GM12878 (cell line): Measurements from ENCODE around the gene SEMA5B. TPM values are rescaled to one million over a fixed set of nuclear protein-coding genes. Genes with fewer than 3 reads are reported as not detected.

ENCODE experiments used
- ATAC-seq: fragments of 200-7000 bp; cut with Tn5 transposase; 3 replicates; pipeline ENCODE4 v1.9.1; 2020; ENCODE audit warnings: mild to moderate bottlenecking, moderate library complexity
- BruUV-seq: library from RNA; stranded (reverse); fragments of 400-500 nt; replicated peaks from 2 replicates; lab custom pipeline; 2021; lab: Mats Ljungman, UMichigan
- CTCF ChIA-PET: fragments of 300-600 bp; sonication (Branson Sonifier 250); formaldehyde crosslinking; extraction: SDS; loops from one replicate; lab custom pipeline; 2021; ENCODE audit warnings: inconsistent platforms; lab: Yijun Ruan, JAX
- POLR2A ChIA-PET: fragments of 350-600 bp; formaldehyde crosslinking; extraction: SDS; loops from one replicate; lab custom pipeline; 2021; ENCODE audit warnings: inconsistent platforms; lab: Charles Lee
- RAD21 ChIA-PET: fragments of 300-600 bp; sonication (Branson Sonifier 250); formaldehyde crosslinking; loops from one replicate; lab custom pipeline; 2023; ENCODE audit warnings: antibody characterized with exemption; ENCODE audit not compliant: unreplicated experiment; lab: Charles Lee
- SMC1A ChIA-PET: fragments of 300-600 bp; sonication (Branson Sonifier 250); formaldehyde crosslinking; loops from one replicate; lab custom pipeline; 2023; ENCODE audit not compliant: unreplicated experiment, uncharacterized antibody; lab: Charles Lee
- DNase-seq: peaks from one replicate; pipeline ENCODE4 v3.0.0-alpha.2; 2011; ENCODE audit warnings: low read depth, low spot score
- FAIRE-seq: peaks from 3 replicates; lab custom pipeline; 2011; peaks lifted over from hg19 to GRCh38; lab: Jason Lieb, UNC
- H2AFZ ChIP-seq: 2 replicates; pipeline ENCODE4 v1.6.0; 2011; ENCODE audit warnings: low read depth, low read length, control low read depth; ENCODE audit not compliant: control insufficient read depth
- H3K27ac ChIP-seq: 2 replicates; pipeline ENCODE4 v1.5.1; 2011; ENCODE audit warnings: control low read depth; ENCODE audit not compliant: control insufficient read depth, insufficient read depth
- H3K27me3 ChIP-seq, 2 experiments: replicated peaks in 1 of 2; 2 replicates each; pipeline versions ENCODE4 v1.6.0 to v1.6.1; 2011; ENCODE audit warnings: low read length in 1 of 2; ENCODE audit not compliant: control insufficient read depth in 2 of 2, insufficient read depth in 2 of 2
- H3K36me3 ChIP-seq, 2 experiments: 2 replicates each; pipeline ENCODE4 v1.5.1; 2011; ENCODE audit warnings: low read length in 1 of 2; ENCODE audit not compliant: control insufficient read depth in 2 of 2, insufficient read depth in 2 of 2
- H3K4me1 ChIP-seq: 2 replicates; pipeline ENCODE4 v1.6.1; 2011; ENCODE audit warnings: mild to moderate bottlenecking, low read length, moderate library complexity, mixed read lengths; ENCODE audit not compliant: control insufficient read depth, insufficient read depth
- H3K4me2 ChIP-seq: 2 replicates; pipeline ENCODE4 v1.6.0; 2011; ENCODE audit warnings: control low read depth; ENCODE audit not compliant: control insufficient read depth, insufficient read depth
- H3K4me3 ChIP-seq: fragments of 200-600 bp; sonication (generic); 2 replicates; pipeline ENCODE4 v1.5.1; 2016
- H3K79me2 ChIP-seq: 2 replicates; pipeline ENCODE4 v1.6.0; 2011; ENCODE audit warnings: low read length; ENCODE audit not compliant: control insufficient read depth, insufficient read depth
- H3K9ac ChIP-seq: 2 replicates; pipeline ENCODE4 v1.8.0; 2011; ENCODE audit warnings: low read length, control low read depth, mixed read lengths; ENCODE audit not compliant: control insufficient read depth, insufficient read depth
- H3K9me3 ChIP-seq: replicated peaks from 3 replicates; pipeline ENCODE4 v1.5.1; 2011; ENCODE audit warnings: mild to moderate bottlenecking, low read length; ENCODE audit not compliant: control insufficient read depth, insufficient read depth
- H4K20me1 ChIP-seq: 2 replicates; pipeline ENCODE4 v1.6.0; 2011; ENCODE audit not compliant: control insufficient read depth, insufficient read depth
- BMI1 ChIP-seq: fragments of 450-650 bp; IDR thresholded peaks from 2 replicates; pipeline ENCODE4 v1.6.1; 2016; ENCODE audit warnings: mild to moderate bottlenecking, moderate library complexity, borderline replicate concordance
- CEBPB ChIP-seq, 2 experiments: fragments of 150-350 bp in 1 of 2; IDR thresholded peaks; 2 replicates each; pipeline ENCODE4 v1.6.1; 2012 to 2014; ENCODE audit warnings: low read depth in 2 of 2, low read length in 2 of 2, borderline replicate concordance in 1 of 2, inconsistent platforms in 1 of 2
- FOXM1 ChIP-seq: IDR thresholded peaks from 2 replicates; pipeline ENCODE4 v1.6.1; 2012; ENCODE audit warnings: low read depth, mild to moderate bottlenecking, inconsistent platforms, low read length, moderate library complexity
- KAT2A ChIP-seq: conservative IDR thresholded peaks from 2 replicates; pipeline ENCODE4 v1.6.1; 2011; ENCODE audit warnings: low read depth, low read length; ENCODE audit not compliant: control insufficient read depth
- MXI1 ChIP-seq: fragments of 150-350 bp; IDR thresholded peaks from 2 replicates; pipeline ENCODE4 v1.6.1; 2011; ENCODE audit warnings: low read depth, mild to moderate bottlenecking, inconsistent platforms, low read length, improper control_type of control experiment
- RUNX3 ChIP-seq: IDR thresholded peaks from 2 replicates; pipeline ENCODE4 v1.6.1; 2012; ENCODE audit warnings: low read length, inconsistent platforms
- SREBF1 ChIP-seq: IDR thresholded peaks from 2 replicates; pipeline ENCODE4 v1.6.1; 2012; ENCODE audit warnings: mild to moderate bottlenecking, low read length
- ZNF217 ChIP-seq: fragments of 450-650 bp; IDR thresholded peaks from 2 replicates; pipeline ENCODE4 v1.6.1; 2017; ENCODE audit warnings: antibody characterized with exemption, mild to moderate bottlenecking
- WGBS: methylation state at CpG from one replicate; pipeline ENCODE4 v1.1.6; 2016; ENCODE audit warnings: low lambda C conversion rate; ENCODE audit not compliant: insufficient replicate concordance, insufficient coverage; ENCODE audit errors: missing lambda C conversion rate; 5-methylcytosine and 5-hydroxymethylcytosine counted together
- in situ Hi-C: fragments of 300-500 bp; cut with MboI; formaldehyde crosslinking; loops from 9 replicates; pipeline ENCODE4 v1.14.3; 2018; ENCODE audit warnings: mixed read lengths
- intact Hi-C: fragments of 100-400 bp; cut with micrococcal nuclease; formaldehyde crosslinking; loops from one replicate; pipeline ENCODE4 v1.14.2; 2022; ENCODE audit not compliant: unreplicated experiment
- polyA plus RNA-seq, 11 experiments: library from polyadenylated mRNA; depleted of rRNA in 4 of 11; unstranded in 6 of 11; stranded (reverse) in 5 of 11; fragments of >200 nt; fragmentation: Nextera tagmentation in 4 of 11; fragmentation: Illumina TruSeq in 1 of 11; extraction: Ambion mirVana in 4 of 11; extraction: Trizol in 1 of 11; gene quantifications; 1 replicate in 1 of 11; 2 replicates in 10 of 11; pipeline versions ENCODE4 v1.2.1 to v1.2.3, GENCODE V29; 2011 to 2016; ENCODE audit warnings: inconsistent platforms in 2 of 11, missing spikeins in 2 of 11, low read depth in 1 of 11
- total RNA-seq, 4 experiments: library from RNA; depleted of rRNA in 3 of 4; stranded (reverse); fragments of >200 nt in 3 of 4; fragmentation: Illumina TruSeq in 1 of 4; extraction: Trizol in 1 of 4; gene quantifications; 2 replicates each; pipeline versions ENCODE4 v1.2.1 to v1.2.3, GENCODE V29; 2013 to 2021
- TF ChIP-seq, protein P1 (sequence below): fragments of 450-650 bp; formaldehyde crosslinking; IDR thresholded peaks from 2 replicates; pipeline ENCODE4 v1.4.0; 2022; ENCODE audit warnings: mild to moderate bottlenecking, moderate library complexity
- TF ChIP-seq, protein P2 (sequence below): fragments of 150-350 bp; IDR thresholded peaks from 2 replicates; pipeline ENCODE4 v1.6.1; 2016; ENCODE audit warnings: low read depth, low read length

The SEMA5B gene
- total and polyA plus RNA-seq, 10 of the 15 experiments (the other 5 are each of a cell fraction or from before 2014, with no cell fraction given): 0.05 TPM; not detected in 9

DNA sequence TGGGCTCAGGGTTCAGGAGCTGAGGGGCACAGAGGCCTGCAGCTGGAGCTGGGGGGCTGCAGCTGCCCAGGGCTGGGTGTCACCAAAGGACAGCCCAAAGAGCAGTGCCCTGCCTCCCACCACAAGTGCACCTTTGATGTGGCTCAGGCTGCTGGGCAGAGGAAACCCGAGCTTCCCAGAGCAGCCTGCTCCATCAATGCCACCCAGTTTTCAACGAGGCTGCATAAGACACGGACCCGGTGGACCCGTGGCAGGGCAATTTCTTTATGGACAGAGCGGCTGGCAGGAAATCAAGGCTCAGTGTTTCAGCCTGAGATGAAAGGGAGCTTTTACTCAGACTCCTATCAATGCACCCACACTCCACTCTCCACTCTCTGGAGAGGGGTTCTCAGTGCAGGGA lies 18.7 kb downstream of the SEMA5B start:
- Histone ChIP-seq H3K9me3 (no peaks in the 10 kb centered on the region), H3K4me2 (no peak overlapping the region), H3K4me3 (no peak overlapping the region), H4K20me1 (no peaks in the 10 kb centered on the region), H3K9ac (no peak overlapping the region), H2AFZ (no peak overlapping the region), H3K4me1 (no peaks in the 10 kb centered on the region), H3K27me3 (peaks cover 0 to 3% of the 10 kb centered on the region in 2 experiments; a peak in 1 of 4 replicates), H3K79me2 (no peaks in the 10 kb centered on the region), H3K36me3 (no peaks in the 10 kb centered on the region), H3K27ac (no peak overlapping the region)
- in situ Hi-C loops (no loop called here), intact Hi-C loops (no loop called here)
- ChIA-PET RAD21 (no interaction called here), SMC1A (no interaction called here), CTCF (no interaction called here), POLR2A (no interaction called here)
- FAIRE-seq (no peak), DNase-seq (no peak), ATAC-seq (no peak)
- TF ChIP-seq, protein P1, sequence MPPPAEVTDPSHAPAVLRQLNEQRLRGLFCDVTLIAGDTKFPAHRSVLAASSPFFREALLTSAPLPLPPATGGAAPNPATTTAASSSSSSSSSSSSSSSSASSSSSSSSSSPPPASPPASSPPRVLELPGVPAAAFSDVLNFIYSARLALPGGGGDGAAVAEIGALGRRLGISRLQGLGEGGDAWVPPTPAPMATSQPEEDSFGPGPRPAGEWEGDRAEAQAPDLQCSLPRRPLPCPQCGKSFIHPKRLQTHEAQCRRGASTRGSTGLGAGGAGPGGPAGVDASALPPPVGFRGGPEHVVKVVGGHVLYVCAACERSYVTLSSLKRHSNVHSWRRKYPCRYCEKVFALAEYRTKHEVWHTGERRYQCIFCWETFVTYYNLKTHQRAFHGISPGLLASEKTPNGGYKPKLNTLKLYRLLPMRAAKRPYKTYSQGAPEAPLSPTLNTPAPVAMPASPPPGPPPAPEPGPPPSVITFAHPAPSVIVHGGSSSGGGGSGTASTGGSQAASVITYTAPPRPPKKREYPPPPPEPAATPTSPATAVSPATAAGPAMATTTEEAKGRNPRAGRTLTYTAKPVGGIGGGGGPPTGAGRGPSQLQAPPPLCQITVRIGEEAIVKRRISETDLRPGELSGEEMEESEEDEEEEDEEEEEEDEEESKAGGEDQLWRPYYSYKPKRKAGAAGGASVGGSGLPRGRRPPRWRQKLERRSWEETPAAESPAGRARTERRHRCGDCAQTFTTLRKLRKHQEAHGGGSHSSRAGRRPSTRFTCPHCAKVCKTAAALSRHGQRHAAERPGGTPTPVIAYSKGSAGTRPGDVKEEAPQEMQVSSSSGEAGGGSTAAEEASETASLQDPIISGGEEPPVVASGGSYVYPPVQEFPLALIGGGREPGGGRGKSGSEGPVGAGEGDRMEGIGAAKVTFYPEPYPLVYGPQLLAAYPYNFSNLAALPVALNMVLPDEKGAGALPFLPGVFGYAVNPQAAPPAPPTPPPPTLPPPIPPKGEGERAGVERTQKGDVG: no peak
- no peak for TF ChIP-seq SREBF1
- TF ChIP-seq ZNF217: no peak
- TF ChIP-seq MXI1: no peak
- no peak for TF ChIP-seq BMI1
- no peak for TF ChIP-seq CEBPB (IDR thresholded peaks at IDR 0.05; ENCODE audit: borderline replicate concordance in 1 of 2, low read depth in 2 of 2, low read length in 2 of 2)
- TF ChIP-seq KAT2A: no peak
- TF ChIP-seq, protein P2, sequence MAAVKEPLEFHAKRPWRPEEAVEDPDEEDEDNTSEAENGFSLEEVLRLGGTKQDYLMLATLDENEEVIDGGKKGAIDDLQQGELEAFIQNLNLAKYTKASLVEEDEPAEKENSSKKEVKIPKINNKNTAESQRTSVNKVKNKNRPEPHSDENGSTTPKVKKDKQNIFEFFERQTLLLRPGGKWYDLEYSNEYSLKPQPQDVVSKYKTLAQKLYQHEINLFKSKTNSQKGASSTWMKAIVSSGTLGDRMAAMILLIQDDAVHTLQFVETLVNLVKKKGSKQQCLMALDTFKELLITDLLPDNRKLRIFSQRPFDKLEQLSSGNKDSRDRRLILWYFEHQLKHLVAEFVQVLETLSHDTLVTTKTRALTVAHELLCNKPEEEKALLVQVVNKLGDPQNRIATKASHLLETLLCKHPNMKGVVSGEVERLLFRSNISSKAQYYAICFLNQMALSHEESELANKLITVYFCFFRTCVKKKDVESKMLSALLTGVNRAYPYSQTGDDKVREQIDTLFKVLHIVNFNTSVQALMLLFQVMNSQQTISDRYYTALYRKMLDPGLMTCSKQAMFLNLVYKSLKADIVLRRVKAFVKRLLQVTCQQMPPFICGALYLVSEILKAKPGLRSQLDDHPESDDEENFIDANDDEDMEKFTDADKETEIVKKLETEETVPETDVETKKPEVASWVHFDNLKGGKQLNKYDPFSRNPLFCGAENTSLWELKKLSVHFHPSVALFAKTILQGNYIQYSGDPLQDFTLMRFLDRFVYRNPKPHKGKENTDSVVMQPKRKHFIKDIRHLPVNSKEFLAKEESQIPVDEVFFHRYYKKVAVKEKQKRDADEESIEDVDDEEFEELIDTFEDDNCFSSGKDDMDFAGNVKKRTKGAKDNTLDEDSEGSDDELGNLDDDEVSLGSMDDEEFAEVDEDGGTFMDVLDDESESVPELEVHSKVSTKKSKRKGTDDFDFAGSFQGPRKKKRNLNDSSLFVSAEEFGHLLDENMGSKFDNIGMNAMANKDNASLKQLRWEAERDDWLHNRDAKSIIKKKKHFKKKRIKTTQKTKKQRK: no peak
- no peak for TF ChIP-seq RUNX3
- TF ChIP-seq FOXM1: no peak
- 6% methylated on average over 6 of the region's 6 CpGs for WGBS
- no TSS peak for BruUV-seq
